ENCODE data around the gene DIO3. TPM values are rescaled to one million over a fixed set of nuclear protein-coding genes. Genes with fewer than 3 reads are reported as not detected.

DIO3 gene
- total RNA-seq, 1 donor from 2014 or later, result not detected

GRCh38 chr14:101544550-101544949 is 16.7 kb upstream of the DIO3 start:
- Histone ChIP-seq H3K27me3 (ENCODE audit: control insufficient read depth, insufficient read depth, low read length) (no peaks in the 10 kb centered on the region), H3K36me3 (ENCODE audit: control insufficient read depth, insufficient read depth, low read length) (no peaks in the 10 kb centered on the region), H3K4me3 (ENCODE audit: low read depth, low read length) (no peak overlapping the region)
- TF ChIP-seq, protein P1, sequence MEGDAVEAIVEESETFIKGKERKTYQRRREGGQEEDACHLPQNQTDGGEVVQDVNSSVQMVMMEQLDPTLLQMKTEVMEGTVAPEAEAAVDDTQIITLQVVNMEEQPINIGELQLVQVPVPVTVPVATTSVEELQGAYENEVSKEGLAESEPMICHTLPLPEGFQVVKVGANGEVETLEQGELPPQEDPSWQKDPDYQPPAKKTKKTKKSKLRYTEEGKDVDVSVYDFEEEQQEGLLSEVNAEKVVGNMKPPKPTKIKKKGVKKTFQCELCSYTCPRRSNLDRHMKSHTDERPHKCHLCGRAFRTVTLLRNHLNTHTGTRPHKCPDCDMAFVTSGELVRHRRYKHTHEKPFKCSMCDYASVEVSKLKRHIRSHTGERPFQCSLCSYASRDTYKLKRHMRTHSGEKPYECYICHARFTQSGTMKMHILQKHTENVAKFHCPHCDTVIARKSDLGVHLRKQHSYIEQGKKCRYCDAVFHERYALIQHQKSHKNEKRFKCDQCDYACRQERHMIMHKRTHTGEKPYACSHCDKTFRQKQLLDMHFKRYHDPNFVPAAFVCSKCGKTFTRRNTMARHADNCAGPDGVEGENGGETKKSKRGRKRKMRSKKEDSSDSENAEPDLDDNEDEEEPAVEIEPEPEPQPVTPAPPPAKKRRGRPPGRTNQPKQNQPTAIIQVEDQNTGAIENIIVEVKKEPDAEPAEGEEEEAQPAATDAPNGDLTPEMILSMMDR (IDR thresholded peaks at IDR 0.05; ENCODE audit: insufficient read depth, low read length, severe bottlenecking), result no peak
- no peak for FAIRE-seq
- no peak for DNase-seq (ENCODE audit: low read depth)

GRCh38 chr14:101546706-101547105 is 14.6 kb upstream of the DIO3 start:
- FAIRE-seq (no peak), DNase-seq (ENCODE audit: low read depth) (no peak)
- H3K4me3 ChIP-seq (ENCODE audit: low read depth, low read length), result no peak overlapping the region
- TF ChIP-seq, protein P1 (IDR thresholded peaks at IDR 0.05; ENCODE audit: insufficient read depth, low read length, severe bottlenecking), result no peak
- no peaks in the 10 kb centered on the region for H3K36me3 ChIP-seq (ENCODE audit: control insufficient read depth, insufficient read depth, low read length)
- H3K27me3 ChIP-seq (ENCODE audit: control insufficient read depth, insufficient read depth, low read length), result no peaks in the 10 kb centered on the region

GRCh38 chr14:101547107-101547738 is 14.1 kb upstream of the DIO3 start:
- TF ChIP-seq, protein P1 (IDR thresholded peaks at IDR 0.05; ENCODE audit: insufficient read depth, low read length, severe bottlenecking), result no peak
- FAIRE-seq, result no peak
- H3K4me3 ChIP-seq (ENCODE audit: low read depth, low read length), result no peak overlapping the region
- no peak for DNase-seq (ENCODE audit: low read depth)
- no peaks in the 10 kb centered on the region for H3K36me3 ChIP-seq (ENCODE audit: control insufficient read depth, insufficient read depth, low read length)
- no peaks in the 10 kb centered on the region for H3K27me3 ChIP-seq (ENCODE audit: control insufficient read depth, insufficient read depth, low read length)

DNA sequence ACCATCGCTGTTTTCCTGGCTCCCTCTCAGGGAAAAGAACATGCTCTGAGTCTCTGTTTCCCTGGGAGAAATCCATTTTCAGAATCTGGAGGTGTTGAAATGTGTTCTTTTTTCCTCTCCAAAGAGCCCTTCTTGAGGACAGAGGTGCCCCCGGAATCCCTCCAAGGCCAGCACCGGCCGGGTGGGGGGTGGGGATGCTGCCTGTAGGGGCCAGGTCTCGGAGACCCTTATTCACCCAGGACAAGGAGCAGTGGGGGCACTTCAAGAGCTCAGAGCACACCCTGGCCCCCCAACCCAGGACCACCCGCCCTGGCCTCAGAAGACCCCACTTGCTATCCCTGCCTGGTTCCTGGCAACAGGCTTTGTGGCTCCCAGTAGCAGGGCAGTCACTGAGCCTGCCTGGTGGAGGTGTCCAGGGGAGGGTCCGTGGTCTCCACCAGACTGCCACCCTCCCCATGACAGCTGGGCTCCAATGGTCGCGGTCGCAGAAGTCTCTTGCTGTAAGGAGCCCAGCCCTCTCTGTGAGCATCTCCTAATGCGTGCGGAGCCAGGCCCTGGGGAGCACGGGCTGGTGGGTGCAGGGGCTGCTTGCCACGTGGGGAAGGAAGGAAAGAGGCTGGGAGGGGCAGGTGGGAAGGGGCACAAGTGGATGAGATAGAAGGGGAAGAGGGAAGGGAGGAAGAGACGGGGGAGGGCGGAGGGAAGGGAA is 13.2 kb upstream of the DIO3 start:
- Histone ChIP-seq H3K4me3 (ENCODE audit: low read depth, low read length) (no peak overlapping the region), H3K36me3 (ENCODE audit: control insufficient read depth, insufficient read depth, low read length) (no peaks in the 10 kb centered on the region), H3K27me3 (ENCODE audit: control insufficient read depth, insufficient read depth, low read length) (no peaks in the 10 kb centered on the region)
- TF ChIP-seq, protein P1 (IDR thresholded peaks at IDR 0.05; ENCODE audit: insufficient read depth, low read length, severe bottlenecking), result no peak
- DNase-seq (ENCODE audit: low read depth) (no peak), FAIRE-seq (no peak)

GRCh38 chr14:101548710-101549109 is 12.6 kb upstream of the DIO3 start:
- Histone ChIP-seq H3K4me3 (ENCODE audit: low read depth, low read length) (no peak overlapping the region), H3K36me3 (ENCODE audit: control insufficient read depth, insufficient read depth, low read length) (no peaks in the 10 kb centered on the region), H3K27me3 (ENCODE audit: control insufficient read depth, insufficient read depth, low read length) (no peaks in the 10 kb centered on the region)
- FAIRE-seq, result no peak
- DNase-seq (ENCODE audit: low read depth), result no peak
- TF ChIP-seq, protein P1 (IDR thresholded peaks at IDR 0.05; ENCODE audit: insufficient read depth, low read length, severe bottlenecking), result no peak
